Smooth muscle cell (in vitro differentiated cells): ENCODE data around the gene GLRX. TPM values are rescaled to one million over a fixed set of nuclear protein-coding genes. Genes with fewer than 3 reads are reported as not detected.

Source experiments
- DNase-seq: peaks from one replicate; lab custom pipeline; 2025; ENCODE audit not compliant: unreplicated experiment; lab: John Stamatoyannopoulos, UW
- H2AFZ ChIP-seq: fragments of 200-600 bp; sonication (generic); 2 replicates; pipeline ENCODE4 v1.6.0; 2016; ENCODE audit warnings: antibody characterized with exemption, low read depth, mild to moderate bottlenecking
- H3F3A ChIP-seq: fragments of 200-600 bp; sonication (generic); 2 replicates; pipeline ENCODE4 v1.6.0; 2017; ENCODE audit warnings: antibody characterized with exemption, low read depth
- H3K27ac ChIP-seq: fragments of 200-600 bp; sonication (generic); 2 replicates; pipeline ENCODE4 v1.5.1; 2016; ENCODE audit warnings: low read depth, mild to moderate bottlenecking
- H3K27me3 ChIP-seq: fragments of 200-600 bp; sonication (generic); 2 replicates; pipeline ENCODE4 v1.6.1; 2016; ENCODE audit warnings: low read depth, mild to moderate bottlenecking
- H3K36me3 ChIP-seq: fragments of 200-600 bp; sonication (generic); 2 replicates; pipeline ENCODE4 v1.5.1; 2016; ENCODE audit warnings: low read depth
- H3K4me1 ChIP-seq: fragments of 200-600 bp; sonication (generic); 2 replicates; pipeline ENCODE4 v1.5.1; 2016; ENCODE audit warnings: low read depth
- H3K4me2 ChIP-seq: fragments of 200-600 bp; sonication (generic); 2 replicates; pipeline ENCODE4 v1.6.0; 2016; ENCODE audit warnings: mild to moderate bottlenecking
- H3K4me3 ChIP-seq: fragments of 200-600 bp; sonication (generic); 2 replicates; pipeline ENCODE4 v1.5.1; 2016; ENCODE audit warnings: mild to moderate bottlenecking
- H3K79me2 ChIP-seq: fragments of 200-600 bp; sonication (generic); 2 replicates; pipeline ENCODE4 v1.6.0; 2016; ENCODE audit warnings: low read depth, mild to moderate bottlenecking
- H3K9ac ChIP-seq: fragments of 200-600 bp; sonication (generic); 2 replicates; pipeline ENCODE4 v1.6.0; 2016; ENCODE audit warnings: low read depth
- H3K9me3 ChIP-seq: fragments of 200-600 bp; sonication (generic); replicated peaks from 2 replicates; pipeline ENCODE4 v1.5.1; 2016; ENCODE audit warnings: low read depth
- H4K20me1 ChIP-seq: fragments of 200-600 bp; sonication (generic); 2 replicates; pipeline ENCODE4 v1.6.0; 2016; ENCODE audit warnings: low read depth
- CTCF ChIP-seq: fragments of 200-600 bp; sonication (generic); IDR thresholded peaks from 2 replicates; pipeline ENCODE4 v1.5.1; 2017; ENCODE audit warnings: borderline replicate concordance, mild to moderate bottlenecking, antibody characterized with exemption; ENCODE audit not compliant: insufficient read depth, poor library complexity, severe bottlenecking
- WGBS: methylation state at CpG from one replicate; pipeline ENCODE4 v1.1.7; 2016; ENCODE audit warnings: low lambda C conversion rate; 5-methylcytosine and 5-hydroxymethylcytosine counted together
- polyA plus RNA-seq: library from polyadenylated mRNA; unstranded; fragments of >200 nt; fragmentation: Nextera tagmentation; extraction: Ambion mirVana; gene quantifications from 2 replicates; pipeline ENCODE4 v1.2.1, GENCODE V29; 2016
- total RNA-seq: library from RNA; depleted of rRNA; stranded (reverse); fragments of >200 nt; gene quantifications from 2 replicates; pipeline ENCODE4 v1.2.3, GENCODE V29; 2014

Gene GLRX
- total and polyA plus RNA-seq, 2 experiments from 2014 or later, result 50.8 to 95.7 TPM

GRCh38 chr5:95861221-95861863 lies 38.8 kb upstream of the GLRX start:
- H2AFZ ChIP-seq, result no peak overlapping the region
- H3K79me2 ChIP-seq, result no peaks in the 10 kb centered on the region
- peaks cover 44% of the 10 kb centered on the region for H3K4me1 ChIP-seq
- peak overlapping the region; percentile 81 for H3K9ac ChIP-seq
- no peaks in the 10 kb centered on the region for H3K9me3 ChIP-seq
- peaks cover 20% of the 10 kb centered on the region for H3F3A ChIP-seq
- 41% methylated on average over 14 of the region's 14 CpGs for WGBS
- peak overlapping the region; percentile 10 for H3K4me3 ChIP-seq
- DNase-seq, result peak; percentile 12
- H3K4me2 ChIP-seq, result peak overlapping the region; percentile 79
- H4K20me1 ChIP-seq, result no peaks in the 10 kb centered on the region
- no peaks in the 10 kb centered on the region for H3K36me3 ChIP-seq
- H3K27me3 ChIP-seq, result no peaks in the 10 kb centered on the region
- peak overlapping the region; percentile 98 for H3K27ac ChIP-seq
- TF ChIP-seq CTCF, result no peak

GRCh38 chr5:95859661-95860060 lies 37.1 kb upstream of the GLRX start:
- Histone ChIP-seq H3K27me3 (no peaks in the 10 kb centered on the region), H3K4me3 (peak overlapping the region; percentile 32)
- no peak for TF ChIP-seq CTCF

GRCh38 chr5:95858661-95859595 lies 36.4 kb upstream of the GLRX start:
- Histone ChIP-seq H3K27ac (peak overlapping the region; percentile 98), H4K20me1 (no peaks in the 10 kb centered on the region), H3K27me3 (no peaks in the 10 kb centered on the region), H3K4me2 (peak overlapping the region; percentile 79), H2AFZ (no peak overlapping the region), H3K9me3 (no peaks in the 10 kb centered on the region), H3K4me1 (peaks cover 38% of the 10 kb centered on the region), H3F3A (peaks cover 20% of the 10 kb centered on the region), H3K36me3 (no peaks in the 10 kb centered on the region), H3K79me2 (no peaks in the 10 kb centered on the region), H3K4me3 (peak overlapping the region; percentile 32), H3K9ac (peak overlapping the region; percentile 91)
- 3% methylated on average over 28 of the region's 28 CpGs for WGBS
- peak; percentile 86 for DNase-seq
- TF ChIP-seq CTCF, result peak; percentile 98

More at GRCh38 chr5:95859661-95860060, 37.1 kb upstream of the GLRX start:
- Histone ChIP-seq H3K9ac (peak overlapping the region; percentile 91), H3K36me3 (no peaks in the 10 kb centered on the region), H3F3A (peaks cover 20% of the 10 kb centered on the region), H4K20me1 (no peaks in the 10 kb centered on the region), H3K4me1 (peaks cover 39% of the 10 kb centered on the region), H3K9me3 (no peaks in the 10 kb centered on the region), H3K79me2 (no peaks in the 10 kb centered on the region), H3K4me2 (peak overlapping the region; percentile 79), H2AFZ (no peak overlapping the region), H3K27ac (peak overlapping the region; percentile 98)
- WGBS, result 77% methylated on average over 4 of the region's 4 CpGs
- DNase-seq, result no peak
